Glutamatergic neuron (in vitro differentiated cells): Measurements from ENCODE around the gene ACCS. TPM values are rescaled to one million over a fixed set of nuclear protein-coding genes. Genes with fewer than 3 reads are reported as not detected.

Experiments
- DNase-seq: peaks from one replicate; pipeline ENCODE4 v3.0.0; 2022
- H3K27ac Mint-ChIP-seq: one replicate; pipeline ENCODE4 v1.8.0; 2020; ENCODE audit warnings: mild to moderate bottlenecking, mixed read lengths, inconsistent platforms; ENCODE audit not compliant: unreplicated experiment
- H3K27me3 Mint-ChIP-seq: one replicate; pipeline ENCODE4 v1.8.0; 2020; ENCODE audit warnings: mild to moderate bottlenecking, moderate library complexity, mixed read lengths, inconsistent platforms; ENCODE audit not compliant: unreplicated experiment
- H3K36me3 Mint-ChIP-seq: one replicate; pipeline ENCODE4 v1.8.0; 2020; ENCODE audit warnings: mild to moderate bottlenecking, mixed read lengths, inconsistent platforms; ENCODE audit not compliant: unreplicated experiment
- H3K4me1 Mint-ChIP-seq: one replicate; pipeline ENCODE4 v1.8.0; 2020; ENCODE audit warnings: mild to moderate bottlenecking, low read depth, mixed read lengths, inconsistent platforms; ENCODE audit not compliant: unreplicated experiment
- H3K4me3 Mint-ChIP-seq: one replicate; pipeline ENCODE4 v1.8.0; 2020; ENCODE audit warnings: mild to moderate bottlenecking, mixed read lengths, inconsistent platforms; ENCODE audit not compliant: unreplicated experiment
- H3K9me3 Mint-ChIP-seq: one replicate; pipeline ENCODE4 v1.8.0; 2020; ENCODE audit warnings: mild to moderate bottlenecking, moderate library complexity, mixed read lengths, inconsistent platforms; ENCODE audit not compliant: unreplicated experiment
- CTCF ChIP-seq: fragments of 200-600 bp; sonication (generic); IDR thresholded peaks from one replicate; pipeline ENCODE4 v1.5.0; 2021; ENCODE audit not compliant: partially characterized antibody, unreplicated experiment
- total RNA-seq: library from RNA; stranded (reverse); fragmentation: NEBNext Ultra II Directional; extraction: Animal tissue kit (Norgen Biotek cat#: 25700); gene quantifications from one replicate; pipeline ENCODE4 v1.2.1, GENCODE V29; 2021; ENCODE audit not compliant: unreplicated experiment

Gene ACCS
- total RNA-seq, 1 donor from 2014 or later, result 45.1 TPM

DNA sequence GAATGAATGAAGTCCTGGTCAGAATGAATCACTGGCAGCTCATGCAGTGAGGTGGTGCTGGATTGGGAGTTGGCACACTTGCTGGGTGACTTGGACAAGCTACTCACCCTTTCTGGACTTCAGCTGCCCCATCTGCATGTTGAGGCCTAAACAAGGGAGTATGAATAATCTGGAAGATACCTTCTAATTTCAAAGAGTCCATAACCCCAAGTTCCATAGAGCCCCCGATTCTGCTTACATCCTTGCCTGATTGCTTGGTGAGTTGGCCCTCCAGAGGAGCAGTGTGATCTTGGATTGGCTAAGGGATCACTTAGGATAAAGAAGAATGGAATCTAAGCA, 36.6 kb upstream of the ACCS start:
- Mint-ChIP-seq H3K9me3 (peaks cover 1% of the 10 kb centered on the region), H3K4me3 (no peak overlapping the region), H3K4me1 (peaks cover 36% of the 10 kb centered on the region), H3K36me3 (peaks cover 20% of the 10 kb centered on the region), H3K27me3 (peaks cover 6% of the 10 kb centered on the region), H3K27ac (peak overlapping the region; percentile 28)
- DNase-seq, result no peak
- TF ChIP-seq CTCF, result no peak

- H3K4me1 Mint-ChIP-seq, result peaks cover 38% of the 10 kb centered on the region
- peak overlapping the region; percentile 69 for H3K4me3 Mint-ChIP-seq
- peak; percentile 62 for DNase-seq
- peak overlapping the region; percentile 89 for H3K27ac Mint-ChIP-seq
- TF ChIP-seq CTCF, result no peak
- peaks cover 17% of the 10 kb centered on the region for H3K36me3 Mint-ChIP-seq
- peaks cover 6% of the 10 kb centered on the region for H3K27me3 Mint-ChIP-seq
- H3K9me3 Mint-ChIP-seq, result peaks cover 1% of the 10 kb centered on the region
Observed at GRCh38 chr11:44029977-44030911, 35.8 kb upstream of the ACCS start.

DNA sequence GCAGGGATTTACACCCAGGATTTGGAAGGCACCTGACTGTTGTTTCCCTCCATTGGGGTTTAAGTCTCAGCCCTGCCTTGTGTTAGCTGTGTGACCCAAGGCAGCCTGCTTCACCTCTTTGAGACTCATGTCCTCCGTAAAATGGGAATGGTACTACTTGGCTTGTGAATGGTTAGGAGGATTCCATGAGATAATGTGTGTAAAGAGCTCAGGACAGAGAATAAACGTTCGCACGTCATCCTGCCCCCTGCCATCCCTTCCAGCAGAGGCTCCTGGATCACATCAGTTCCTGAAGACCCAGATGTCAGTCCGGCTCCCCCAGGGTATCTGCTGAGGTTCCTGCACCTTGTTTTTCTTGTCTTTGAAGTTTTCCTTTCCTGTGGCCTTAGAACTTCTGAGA, 35.1 kb upstream of the ACCS start:
- H3K9me3 Mint-ChIP-seq, result peaks cover 1% of the 10 kb centered on the region
- TF ChIP-seq CTCF, result no peak
- H3K27ac Mint-ChIP-seq, result peak overlapping the region; percentile 81
- H3K36me3 Mint-ChIP-seq, result peaks cover 13% of the 10 kb centered on the region
- H3K4me3 Mint-ChIP-seq, result peak overlapping the region; percentile 16
- no peak for DNase-seq
- H3K27me3 Mint-ChIP-seq, result peaks cover 6% of the 10 kb centered on the region
- peaks cover 38% of the 10 kb centered on the region for H3K4me1 Mint-ChIP-seq

GRCh38 chr11:44031549-44031948, 34.5 kb upstream of the ACCS start:
- no peak for TF ChIP-seq CTCF
- no peak for DNase-seq

GRCh38 chr11:44032299-44033085, 33.6 kb upstream of the ACCS start:
- Mint-ChIP-seq H3K27ac (peak overlapping the region; percentile 53), H3K9me3 (peaks cover 1% of the 10 kb centered on the region), H3K27me3 (peaks cover 6% of the 10 kb centered on the region), H3K36me3 (peaks cover 5% of the 10 kb centered on the region), H3K4me3 (no peak overlapping the region), H3K4me1 (peaks cover 38% of the 10 kb centered on the region)
- TF ChIP-seq CTCF, result no peak
- no peak for DNase-seq

More at GRCh38 chr11:44031549-44031948, 34.5 kb upstream of the ACCS start:
- Mint-ChIP-seq H3K4me1 (peaks cover 38% of the 10 kb centered on the region), H3K27ac (peak overlapping the region; percentile 24), H3K36me3 (peaks cover 10% of the 10 kb centered on the region), H3K27me3 (peaks cover 6% of the 10 kb centered on the region), H3K9me3 (peaks cover 1% of the 10 kb centered on the region), H3K4me3 (peak overlapping the region; percentile 16)
